Measurements from ENCODE around the gene STX18.
"Not testable (repeated sequence)": the region's sequence is repeated elsewhere in the genome, so short reads cannot be mapped to it uniquely, and the experiment has no call there.

DNA sequence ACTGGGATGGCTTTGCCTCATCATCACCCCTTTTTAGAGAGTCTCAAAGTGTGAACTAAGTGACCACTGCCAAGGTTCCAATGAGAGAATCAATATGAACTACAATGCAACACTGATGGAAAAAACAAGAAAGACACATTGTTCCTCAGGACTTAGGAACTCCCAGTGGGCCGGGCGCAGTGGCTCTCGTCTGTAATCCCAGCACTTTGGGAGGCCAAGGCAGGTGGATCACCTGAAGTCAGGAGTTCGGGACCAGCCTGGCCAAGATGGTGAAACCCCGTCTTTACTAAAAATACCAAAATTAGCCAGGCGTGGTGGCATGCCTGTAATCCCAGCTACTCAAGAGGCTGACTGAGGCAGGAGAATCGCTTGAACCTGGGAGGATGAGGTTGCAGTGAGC, 119.7 kb downstream of the STX18 start:
- TF ChIP-seq, protein P1, sequence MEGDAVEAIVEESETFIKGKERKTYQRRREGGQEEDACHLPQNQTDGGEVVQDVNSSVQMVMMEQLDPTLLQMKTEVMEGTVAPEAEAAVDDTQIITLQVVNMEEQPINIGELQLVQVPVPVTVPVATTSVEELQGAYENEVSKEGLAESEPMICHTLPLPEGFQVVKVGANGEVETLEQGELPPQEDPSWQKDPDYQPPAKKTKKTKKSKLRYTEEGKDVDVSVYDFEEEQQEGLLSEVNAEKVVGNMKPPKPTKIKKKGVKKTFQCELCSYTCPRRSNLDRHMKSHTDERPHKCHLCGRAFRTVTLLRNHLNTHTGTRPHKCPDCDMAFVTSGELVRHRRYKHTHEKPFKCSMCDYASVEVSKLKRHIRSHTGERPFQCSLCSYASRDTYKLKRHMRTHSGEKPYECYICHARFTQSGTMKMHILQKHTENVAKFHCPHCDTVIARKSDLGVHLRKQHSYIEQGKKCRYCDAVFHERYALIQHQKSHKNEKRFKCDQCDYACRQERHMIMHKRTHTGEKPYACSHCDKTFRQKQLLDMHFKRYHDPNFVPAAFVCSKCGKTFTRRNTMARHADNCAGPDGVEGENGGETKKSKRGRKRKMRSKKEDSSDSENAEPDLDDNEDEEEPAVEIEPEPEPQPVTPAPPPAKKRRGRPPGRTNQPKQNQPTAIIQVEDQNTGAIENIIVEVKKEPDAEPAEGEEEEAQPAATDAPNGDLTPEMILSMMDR (IDR thresholded peaks at IDR 0.05; ENCODE audit: insufficient read depth, low read depth, low read length): not testable (repeated sequence)
- TF ChIP-seq EZH2 (IDR thresholded peaks at IDR 0.05; ENCODE audit: insufficient read depth, low read length): not testable (repeated sequence)

Data from astrocyte (in vitro differentiated cells and primary cell).